Fibroblast of gingiva (primary cell): ENCODE measurements around the gene VRK3.

Source experiments
- DNase-seq: peaks from one replicate; pipeline ENCODE4 v3.0.0-alpha.2; 2011; ENCODE audit warnings: low read depth

Gene VRK3

GRCh38 chr19:50030937-50031336 is 5.8 kb upstream of the VRK3 start:
- DNase-seq, result no peak

GRCh38 chr19:50030225-50030624 is 5.1 kb upstream of the VRK3 start:
- no peak for DNase-seq

GRCh38 chr19:50026550-50026906 is 1.4 kb upstream of the VRK3 start:
- no peak for DNase-seq

GRCh38 chr19:50025794-50026549 is 800 bp upstream of the VRK3 start, which contains the start of gene ZNF473:
Gene ZNF473 (plus strand): TSS chr19:50026005. CDS start chr19:50031083, 5,078 bp downstream.
- peak; percentile 96 for DNase-seq

- DNase-seq, result no peak
These were observed 502 bp downstream of the VRK3 start for GRCh38 chr19:50024719-50025021.

GRCh38 chr19:50022823-50023222 is 2.3 kb downstream of the VRK3 start:
- DNase-seq, result no peak

- DNase-seq, result no peak
These were observed 4.7 kb downstream of the VRK3 start for GRCh38 chr19:50020481-50020880.

GRCh38 chr19:50016225-50016807 is 8.9 kb downstream of the VRK3 start:
- no peak for DNase-seq

GRCh38 chr19:50008532-50008931 is 16.6 kb downstream of the VRK3 start:
- no peak for DNase-seq

GRCh38 chr19:50007947-50008346 is 17.2 kb downstream of the VRK3 start:
- no peak for DNase-seq

GRCh38 chr19:50007170-50007569 is 18.0 kb downstream of the VRK3 start:
- no peak for DNase-seq

GRCh38 chr19:50005428-50005827 is 19.7 kb downstream of the VRK3 start:
- no peak for DNase-seq

GRCh38 chr19:50003810-50004419 is 21.3 kb downstream of the VRK3 start:
- DNase-seq, result peak; percentile 91

- no peak for DNase-seq
These were observed 21.9 kb downstream of the VRK3 start for GRCh38 chr19:50003254-50003788.

GRCh38 chr19:50002386-50002960 is 22.7 kb downstream of the VRK3 start:
- no peak for DNase-seq

- DNase-seq, result no peak
These were observed 23.4 kb downstream of the VRK3 start for GRCh38 chr19:50001775-50002174.

- DNase-seq, result no peak
These were observed 24.2 kb downstream of the VRK3 start for GRCh38 chr19:50000841-50001557.

- no peak for DNase-seq
These were observed 24.9 kb downstream of the VRK3 start for GRCh38 chr19:50000038-50000840.

GRCh38 chr19:49999371-50000010 is 25.7 kb downstream of the VRK3 start:
- DNase-seq, result no peak

- DNase-seq, result no peak
These were observed 27.5 kb downstream of the VRK3 start for GRCh38 chr19:49997709-49998108.

- no peak for DNase-seq
These were observed 36.7 kb downstream of the VRK3 start for GRCh38 chr19:49988433-49988832.
